ENCODE results near the gene ARHGAP26. TPM values are rescaled to one million over a fixed set of nuclear protein-coding genes. Genes with fewer than 3 reads are reported as not detected.

Gene ARHGAP26
- total and polyA plus RNA-seq, 2 of the 4 experiments (the other 2 are of a cell fraction): 0.54 to 0.56 TPM

DNA sequence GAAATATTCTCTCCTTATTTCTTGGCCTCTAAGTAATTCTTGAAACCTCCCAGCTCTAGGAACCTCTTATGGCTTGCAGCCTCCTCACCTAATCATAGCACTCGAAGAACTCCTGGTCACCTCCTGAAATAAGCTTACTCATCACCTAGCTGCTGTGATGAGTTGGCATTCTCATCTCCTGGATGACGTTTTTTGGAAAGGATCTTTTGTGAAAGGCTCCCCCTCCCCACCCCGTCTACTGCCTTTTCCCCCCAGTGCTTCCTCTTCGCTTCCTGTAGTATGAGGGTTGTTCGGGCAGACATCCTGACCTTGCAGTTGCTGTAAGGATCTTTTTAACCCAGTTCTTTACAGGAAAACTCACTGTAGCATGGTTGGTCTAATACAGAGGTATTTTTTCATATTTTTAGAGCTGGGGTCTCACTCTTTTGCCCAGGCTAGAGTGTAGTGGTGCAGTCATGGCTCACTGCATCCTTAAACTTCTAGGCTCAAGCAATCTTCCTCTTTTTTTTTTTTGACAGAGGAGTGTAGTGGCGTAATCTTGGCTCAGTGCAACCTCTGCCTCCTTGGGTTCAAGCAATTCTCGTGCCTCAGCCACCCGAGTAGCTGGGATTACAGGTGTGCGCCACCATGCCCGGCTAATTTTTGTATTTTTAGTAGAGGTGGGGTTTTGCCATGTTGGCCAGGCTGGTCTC lies 41.8 kb downstream of the ARHGAP26 start:
- no peak for DNase-seq
- no peak overlapping the region for H3K14ac ChIP-seq (replicated peaks; ENCODE audit: low read depth, low read length)
- H3K9ac ChIP-seq (ENCODE audit: low read depth, low read length): no peak overlapping the region
- intact Hi-C loops (cut with micrococcal nuclease) (no loop called here), dilution Hi-C loops (cut with HindIII; ENCODE audit: low sequenced_read_pairs, unreplicated experiment) (no loop called here), in situ Hi-C loops (cut with MboI; ENCODE audit: low sequenced_read_pairs) (no loop called here)
- H3K4me2 ChIP-seq (ENCODE audit: low read depth, low read length): no peak overlapping the region
- H3K79me1 ChIP-seq (ENCODE audit: low read depth in 1 of 2, low read length in 2 of 2): no peaks in the 10 kb centered on the region
- no peaks in the 10 kb centered on the region for H4K20me1 ChIP-seq (ENCODE audit: insufficient read depth, low read length)
- H2AK5ac ChIP-seq (ENCODE audit: low read depth, low read length): no peak overlapping the region
- no peak overlapping the region for H2BK15ac ChIP-seq (ENCODE audit: low read depth, low read length)
- no peak overlapping the region for H2BK20ac ChIP-seq (ENCODE audit: low read depth, low read length)
- peaks cover 3% of the 10 kb centered on the region; the same call in 1 of the 2 replicates for H3K27me3 ChIP-seq (ENCODE audit: control insufficient read depth, insufficient read depth, low read length)
- no peaks in the 10 kb centered on the region for H3K36me3 ChIP-seq (ENCODE audit: control insufficient read depth, insufficient read depth, low read length)
- H3K18ac ChIP-seq (ENCODE audit: low read depth, low read length): no peak overlapping the region
- CTCF ChIA-PET: no interaction called here
- no peak overlapping the region for H3K4ac ChIP-seq (ENCODE audit: low read depth, low read length)
- H2AK9ac ChIP-seq (replicated peaks; ENCODE audit: low read depth, low read length, poor library complexity): no peak overlapping the region
- peaks cover 6% of the 10 kb centered on the region for H3K9me1 ChIP-seq (ENCODE audit: insufficient read depth, low read length)
- no peak for ATAC-seq (ENCODE audit: low read depth)
- no peak overlapping the region for H4K8ac ChIP-seq (ENCODE audit: low read depth in 2 of 2, low read length in 2 of 2)
- no peak overlapping the region for H3K56ac ChIP-seq (ENCODE audit: extremely low read depth, insufficient read depth, low read length)
- POLR2A ChIA-PET (ENCODE audit: unreplicated experiment): no interaction called here
- no CpG with 5 or more reads among the region's 10 CpGs for WGBS, 2 experiments (ENCODE audit: extremely low coverage in 2 of 2, insufficient read length in 1 of 2)
- H2BK5ac ChIP-seq (ENCODE audit: low read depth, low read length, poor library complexity, severe bottlenecking): no peak overlapping the region
- H3K23ac ChIP-seq (ENCODE audit: low read depth, low read length): no peak overlapping the region
- no peaks in the 10 kb centered on the region for H3K9me3 ChIP-seq (ENCODE audit: control insufficient read depth, insufficient read depth, low read length)
- H3K27ac ChIP-seq (ENCODE audit: insufficient read depth, low read length): no peak overlapping the region
- peaks cover 9% of the 10 kb centered on the region for H3K4me1 ChIP-seq (ENCODE audit: control insufficient read depth, insufficient read depth, low read length)
- H4K5ac ChIP-seq (ENCODE audit: low read depth, low read length): no peak overlapping the region
- H4K91ac ChIP-seq (ENCODE audit: insufficient read depth, low read depth, low read length): no peak overlapping the region
- TF ChIP-seq RFX5 (IDR thresholded peaks at IDR 0.05; ENCODE audit: low read depth, low read length) (no peak), RCOR1 (IDR thresholded peaks at IDR 0.05; ENCODE audit: insufficient replicate concordance, low read length) (no peak), MXI1 (IDR thresholded peaks at IDR 0.05; ENCODE audit: borderline replicate concordance, low read depth, low read length) (no peak), POLR2A (IDR thresholded peaks at IDR 0.05; ENCODE audit: low read depth, low read length) (no peak), MAZ (IDR thresholded peaks at IDR 0.05; ENCODE audit: borderline replicate concordance, low read depth, low read length) (no peak), CHD1 (IDR thresholded peaks at IDR 0.05; ENCODE audit: low read depth, low read length) (no peak), MAFK (IDR thresholded peaks at IDR 0.05; ENCODE audit: low read depth, low read length) (no peak), CEBPB (IDR thresholded peaks at IDR 0.05; ENCODE audit: low read depth, low read length) (no peak), BHLHE40 (IDR thresholded peaks at IDR 0.05; ENCODE audit: low read depth, low read length) (no peak), RAD21 (IDR thresholded peaks at IDR 0.05; ENCODE audit: low read length) (no peak), FOS (IDR thresholded peaks at IDR 0.05; ENCODE audit: low read depth, low read length) (no peak), SMC3 (IDR thresholded peaks at IDR 0.05; ENCODE audit: low read depth, low read length) (no peak), NFE2L2 (IDR thresholded peaks at IDR 0.05; ENCODE audit: low read depth, low read length) (no peak)
- TF ChIP-seq, protein P1, sequence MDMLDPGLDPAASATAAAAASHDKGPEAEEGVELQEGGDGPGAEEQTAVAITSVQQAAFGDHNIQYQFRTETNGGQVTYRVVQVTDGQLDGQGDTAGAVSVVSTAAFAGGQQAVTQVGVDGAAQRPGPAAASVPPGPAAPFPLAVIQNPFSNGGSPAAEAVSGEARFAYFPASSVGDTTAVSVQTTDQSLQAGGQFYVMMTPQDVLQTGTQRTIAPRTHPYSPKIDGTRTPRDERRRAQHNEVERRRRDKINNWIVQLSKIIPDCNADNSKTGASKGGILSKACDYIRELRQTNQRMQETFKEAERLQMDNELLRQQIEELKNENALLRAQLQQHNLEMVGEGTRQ (IDR thresholded peaks at IDR 0.05; ENCODE audit: low read depth, low read length): no peak
- TF ChIP-seq, protein P2, sequence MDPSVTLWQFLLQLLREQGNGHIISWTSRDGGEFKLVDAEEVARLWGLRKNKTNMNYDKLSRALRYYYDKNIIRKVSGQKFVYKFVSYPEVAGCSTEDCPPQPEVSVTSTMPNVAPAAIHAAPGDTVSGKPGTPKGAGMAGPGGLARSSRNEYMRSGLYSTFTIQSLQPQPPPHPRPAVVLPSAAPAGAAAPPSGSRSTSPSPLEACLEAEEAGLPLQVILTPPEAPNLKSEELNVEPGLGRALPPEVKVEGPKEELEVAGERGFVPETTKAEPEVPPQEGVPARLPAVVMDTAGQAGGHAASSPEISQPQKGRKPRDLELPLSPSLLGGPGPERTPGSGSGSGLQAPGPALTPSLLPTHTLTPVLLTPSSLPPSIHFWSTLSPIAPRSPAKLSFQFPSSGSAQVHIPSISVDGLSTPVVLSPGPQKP (IDR thresholded peaks at IDR 0.05; ENCODE audit: borderline replicate concordance, low read depth, low read length): no peak
- TF ChIP-seq, protein P3, sequence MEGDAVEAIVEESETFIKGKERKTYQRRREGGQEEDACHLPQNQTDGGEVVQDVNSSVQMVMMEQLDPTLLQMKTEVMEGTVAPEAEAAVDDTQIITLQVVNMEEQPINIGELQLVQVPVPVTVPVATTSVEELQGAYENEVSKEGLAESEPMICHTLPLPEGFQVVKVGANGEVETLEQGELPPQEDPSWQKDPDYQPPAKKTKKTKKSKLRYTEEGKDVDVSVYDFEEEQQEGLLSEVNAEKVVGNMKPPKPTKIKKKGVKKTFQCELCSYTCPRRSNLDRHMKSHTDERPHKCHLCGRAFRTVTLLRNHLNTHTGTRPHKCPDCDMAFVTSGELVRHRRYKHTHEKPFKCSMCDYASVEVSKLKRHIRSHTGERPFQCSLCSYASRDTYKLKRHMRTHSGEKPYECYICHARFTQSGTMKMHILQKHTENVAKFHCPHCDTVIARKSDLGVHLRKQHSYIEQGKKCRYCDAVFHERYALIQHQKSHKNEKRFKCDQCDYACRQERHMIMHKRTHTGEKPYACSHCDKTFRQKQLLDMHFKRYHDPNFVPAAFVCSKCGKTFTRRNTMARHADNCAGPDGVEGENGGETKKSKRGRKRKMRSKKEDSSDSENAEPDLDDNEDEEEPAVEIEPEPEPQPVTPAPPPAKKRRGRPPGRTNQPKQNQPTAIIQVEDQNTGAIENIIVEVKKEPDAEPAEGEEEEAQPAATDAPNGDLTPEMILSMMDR (conservative IDR thresholded peaks at IDR 0.05; ENCODE audit: low read depth, low read length): no peak
- no peak overlapping the region for H3K4me3 ChIP-seq (ENCODE audit: insufficient read depth, low read depth, low read length)
- no peak overlapping the region for H2BK120ac ChIP-seq (ENCODE audit: low read depth, low read length)
- H2AFZ ChIP-seq (replicated peaks; ENCODE audit: low read length, poor library complexity): no peak overlapping the region
- BruUV-seq (replicated peaks): no TSS peak
